Sigmoid colon (tissue), 4 donors: ENCODE data around the gene JAKMIP3.

Source experiments
- CTCF ChIP-seq, 4 experiments: fragments of 450-650 bp in 3 of 4; fragments of 200-600 bp in 1 of 4; IDR thresholded peaks; one replicate each; pipeline ENCODE4 v1.5.1; 2016 to 2019; ENCODE audit warnings: antibody characterized with exemption in 4 of 4, mild to moderate bottlenecking in 3 of 4, moderate library complexity in 2 of 4
- EP300 ChIP-seq, 4 donors: sonication (generic); formaldehyde crosslinking; IDR thresholded peaks; one replicate each; pipeline ENCODE4 v1.6.1; 2017; ENCODE audit warnings: antibody characterized with exemption in 4 of 4
- POLR2A ChIP-seq, 2 donors: fragments of 450-650 bp; IDR thresholded peaks; one replicate each; pipeline ENCODE4 v1.6.1; 2016; ENCODE audit warnings: antibody characterized with exemption in 2 of 2, mild to moderate bottlenecking in 2 of 2, moderate library complexity in 2 of 2
- POLR2AphosphoS5 ChIP-seq, 4 donors: sonication (generic); formaldehyde crosslinking; IDR thresholded peaks; one replicate each; pipeline ENCODE4 v1.6.1; 2017; ENCODE audit warnings: antibody characterized with exemption in 4 of 4

DNA sequence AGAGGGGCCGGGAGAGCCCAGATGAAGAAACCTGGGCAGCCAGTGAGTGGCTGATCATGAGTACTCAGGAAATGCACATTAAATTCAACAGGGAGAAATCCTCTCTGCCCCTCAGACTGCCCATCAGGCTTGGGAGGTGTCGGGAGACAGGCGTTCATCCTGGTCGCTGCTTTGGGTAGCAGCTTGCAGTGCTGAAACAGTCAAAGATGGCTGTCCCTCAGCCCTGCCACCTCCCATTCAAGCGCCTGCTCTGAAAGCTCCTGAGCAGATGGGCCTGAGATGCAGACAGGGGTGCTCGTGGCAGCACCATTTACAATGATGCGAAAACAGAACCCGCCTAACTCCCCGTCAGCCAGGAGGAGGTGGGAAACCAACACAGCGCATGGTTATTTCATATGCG, 3.6 kb upstream of the JAKMIP3 start:
- TF ChIP-seq CTCF (IDR thresholded peaks at IDR 0.05) (no peak), POLR2AphosphoS5 (IDR thresholded peaks at IDR 0.05) (no peak), POLR2A (IDR thresholded peaks at IDR 0.05) (no peak), EP300 (IDR thresholded peaks at IDR 0.05) (no peak)
